ENCODE data around the gene DAZ4. TPM values are rescaled to one million over a fixed set of nuclear protein-coding genes. Genes with fewer than 3 reads are reported as not detected.
"Not testable (repeated sequence)": the region's sequence is repeated elsewhere in the genome, so short reads cannot be mapped to it uniquely, and the experiment has no call there.

DAZ4 gene, protein sequence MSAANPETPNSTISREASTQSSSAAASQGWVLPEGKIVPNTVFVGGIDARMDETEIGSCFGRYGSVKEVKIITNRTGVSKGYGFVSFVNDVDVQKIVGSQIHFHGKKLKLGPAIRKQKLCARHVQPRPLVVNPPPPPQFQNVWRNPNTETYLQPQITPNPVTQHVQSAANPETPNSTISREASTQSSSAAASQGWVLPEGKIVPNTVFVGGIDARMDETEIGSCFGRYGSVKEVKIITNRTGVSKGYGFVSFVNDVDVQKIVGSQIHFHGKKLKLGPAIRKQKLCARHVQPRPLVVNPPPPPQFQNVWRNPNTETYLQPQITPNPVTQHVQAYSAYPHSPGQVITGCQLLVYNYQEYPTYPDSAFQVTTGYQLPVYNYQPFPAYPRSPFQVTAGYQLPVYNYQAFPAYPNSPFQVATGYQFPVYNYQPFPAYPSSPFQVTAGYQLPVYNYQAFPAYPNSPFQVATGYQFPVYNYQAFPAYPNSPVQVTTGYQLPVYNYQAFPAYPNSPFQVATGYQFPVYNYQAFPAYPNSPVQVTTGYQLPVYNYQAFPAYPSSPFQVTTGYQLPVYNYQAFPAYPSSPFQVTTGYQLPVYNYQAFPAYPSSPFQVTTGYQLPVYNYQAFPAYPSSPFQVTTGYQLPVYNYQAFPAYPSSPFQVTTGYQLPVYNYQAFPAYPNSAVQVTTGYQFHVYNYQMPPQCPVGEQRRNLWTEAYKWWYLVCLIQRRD
- total RNA-seq (not detected), total RNA-seq (0 to 0.09 (median 0) reads per million in 29 experiments)
- total RNA-seq (2013), result not detected

DNA sequence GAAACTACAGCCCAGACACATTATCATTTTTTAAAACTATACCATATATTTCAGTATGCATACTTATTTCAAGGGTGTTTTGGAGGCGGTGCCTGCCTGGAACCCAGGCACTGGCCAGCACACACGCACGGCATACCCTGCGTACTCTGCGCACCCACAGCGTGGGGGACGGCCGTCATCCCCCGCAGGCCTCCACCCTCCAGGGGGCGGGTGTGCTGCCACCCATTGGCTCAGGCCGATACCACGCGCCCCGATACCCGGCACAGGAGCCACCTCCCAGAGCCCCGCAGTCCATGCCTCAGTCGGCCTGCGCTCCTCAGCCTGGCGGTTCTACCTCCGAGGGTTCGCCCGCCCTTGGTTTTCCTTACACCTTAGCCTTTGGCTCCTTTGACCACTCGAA lies at the start of gene DAZ4:
Gene DAZ4 (plus strand): TSS at position 301 of the 400 bp plus-strand sequence. CDS start 208 bp downstream, outside the sequence.
- H3K9me3 ChIP-seq; H3K27me3 ChIP-seq (replicated peaks in 1 of 2; ENCODE audit: control insufficient read depth in 2 of 2, extremely low read depth in 1 of 2, insufficient read depth in 2 of 2, low read length in 1 of 2); H3K27me3 Mint-ChIP-seq; H3K4me1 Mint-ChIP-seq; H3K36me3 Mint-ChIP-seq; DNase-seq; H3K4me3 ChIP-seq (ENCODE audit: control insufficient read depth in 1 of 2, extremely low read depth in 1 of 2, low read length in 1 of 2); H3K9me3 Mint-ChIP-seq; ATAC-seq (replicated peaks in 1 of 4); H3K27ac Mint-ChIP-seq; H3K36me3 ChIP-seq (ENCODE audit: control insufficient read depth in 2 of 2, extremely low read depth in 1 of 2, insufficient read depth in 1 of 2, low read length in 1 of 2); H3K4me3 Mint-ChIP-seq; CTCF ChIA-PET; POLR2A ChIA-PET; H3K27ac ChIP-seq (ENCODE audit: low read length); H3K4me1 ChIP-seq (ENCODE audit: control insufficient read depth in 1 of 2, extremely low read depth in 1 of 2, insufficient read depth in 2 of 2, low read length in 2 of 2): not testable (repeated sequence)
- no CpG with 5 or more reads among the region's 23 CpGs for WGBS (ENCODE audit: insufficient coverage)

DNA sequence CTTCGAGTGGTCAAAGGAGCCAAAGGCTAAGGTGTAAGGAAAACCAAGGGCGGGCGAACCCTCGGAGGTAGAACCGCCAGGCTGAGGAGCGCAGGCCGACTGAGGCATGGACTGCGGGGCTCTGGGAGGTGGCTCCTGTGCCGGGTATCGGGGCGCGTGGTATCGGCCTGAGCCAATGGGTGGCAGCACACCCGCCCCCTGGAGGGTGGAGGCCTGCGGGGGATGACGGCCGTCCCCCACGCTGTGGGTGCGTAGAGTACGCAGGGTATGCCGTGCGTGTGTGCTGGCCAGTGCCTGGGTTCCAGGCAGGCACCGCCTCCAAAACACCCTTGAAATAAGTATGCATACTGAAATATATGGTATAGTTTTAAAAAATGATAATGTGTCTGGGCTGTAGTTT lies 20.4 kb upstream of the DAZ4 start, which contains the start of gene DAZ3:
Gene DAZ3 (minus strand): TSS at position 101 of the 400 bp plus-strand sequence. CDS start 208 bp downstream, outside the sequence.
- CTCF ChIA-PET; H3K27me3 Mint-ChIP-seq; H3K4me3 ChIP-seq (ENCODE audit: control insufficient read depth in 1 of 2, extremely low read depth in 1 of 2, low read length in 1 of 2); H3K4me3 Mint-ChIP-seq; H3K4me1 Mint-ChIP-seq; H3K27me3 ChIP-seq (replicated peaks in 1 of 2; ENCODE audit: control insufficient read depth in 2 of 2, extremely low read depth in 1 of 2, insufficient read depth in 2 of 2, low read length in 1 of 2); H3K36me3 ChIP-seq (ENCODE audit: control insufficient read depth in 2 of 2, extremely low read depth in 1 of 2, insufficient read depth in 1 of 2, low read length in 1 of 2); H3K27ac Mint-ChIP-seq; H3K27ac ChIP-seq (ENCODE audit: low read length); POLR2A ChIA-PET; ATAC-seq (replicated peaks in 1 of 4); H3K9me3 Mint-ChIP-seq; DNase-seq; H3K36me3 Mint-ChIP-seq; H3K4me1 ChIP-seq (ENCODE audit: control insufficient read depth in 1 of 2, extremely low read depth in 1 of 2, insufficient read depth in 2 of 2, low read length in 2 of 2); H3K9me3 ChIP-seq: not testable (repeated sequence)
- WGBS (ENCODE audit: insufficient coverage), result no CpG with 5 or more reads among the region's 23 CpGs

DNA sequence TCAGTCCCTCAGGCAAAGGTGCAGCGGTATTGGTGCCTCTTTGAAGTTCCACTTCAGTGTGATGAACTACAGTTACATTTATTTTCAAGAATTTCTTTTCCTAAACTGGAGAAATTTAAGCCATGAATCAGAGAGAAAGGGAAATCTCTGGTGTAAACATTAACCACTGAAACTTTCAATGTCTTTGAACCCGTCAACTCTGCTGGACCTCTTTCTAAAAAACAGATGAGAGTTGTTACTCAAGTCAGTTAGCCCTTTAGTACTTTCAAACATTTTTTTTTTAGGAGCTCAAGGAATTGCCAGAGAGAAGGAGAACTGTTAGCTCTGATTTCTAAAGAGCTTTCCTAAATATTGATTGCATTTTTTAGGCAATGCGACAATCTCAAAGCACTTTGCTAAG lies 11.9 kb upstream of the DAZ4 start:
- CTCF ChIA-PET; H3K4me3 ChIP-seq (ENCODE audit: control insufficient read depth in 1 of 2, extremely low read depth in 1 of 2, low read length in 1 of 2); ATAC-seq (replicated peaks in 1 of 4); H3K27ac Mint-ChIP-seq; H3K4me1 Mint-ChIP-seq; H3K4me1 ChIP-seq (ENCODE audit: control insufficient read depth in 1 of 2, extremely low read depth in 1 of 2, insufficient read depth in 2 of 2, low read length in 2 of 2); DNase-seq; H3K27me3 ChIP-seq (replicated peaks in 1 of 2; ENCODE audit: control insufficient read depth in 2 of 2, extremely low read depth in 1 of 2, insufficient read depth in 2 of 2, low read length in 1 of 2); H3K36me3 ChIP-seq (ENCODE audit: control insufficient read depth in 2 of 2, extremely low read depth in 1 of 2, insufficient read depth in 1 of 2, low read length in 1 of 2); H3K4me3 Mint-ChIP-seq; H3K9me3 ChIP-seq; H3K27me3 Mint-ChIP-seq; H3K36me3 Mint-ChIP-seq; H3K9me3 Mint-ChIP-seq; H3K27ac ChIP-seq (ENCODE audit: low read length); POLR2A ChIA-PET: not testable (repeated sequence)
- WGBS (ENCODE audit: insufficient coverage), result no CpG with 5 or more reads among the region's 3 CpGs

DNA sequence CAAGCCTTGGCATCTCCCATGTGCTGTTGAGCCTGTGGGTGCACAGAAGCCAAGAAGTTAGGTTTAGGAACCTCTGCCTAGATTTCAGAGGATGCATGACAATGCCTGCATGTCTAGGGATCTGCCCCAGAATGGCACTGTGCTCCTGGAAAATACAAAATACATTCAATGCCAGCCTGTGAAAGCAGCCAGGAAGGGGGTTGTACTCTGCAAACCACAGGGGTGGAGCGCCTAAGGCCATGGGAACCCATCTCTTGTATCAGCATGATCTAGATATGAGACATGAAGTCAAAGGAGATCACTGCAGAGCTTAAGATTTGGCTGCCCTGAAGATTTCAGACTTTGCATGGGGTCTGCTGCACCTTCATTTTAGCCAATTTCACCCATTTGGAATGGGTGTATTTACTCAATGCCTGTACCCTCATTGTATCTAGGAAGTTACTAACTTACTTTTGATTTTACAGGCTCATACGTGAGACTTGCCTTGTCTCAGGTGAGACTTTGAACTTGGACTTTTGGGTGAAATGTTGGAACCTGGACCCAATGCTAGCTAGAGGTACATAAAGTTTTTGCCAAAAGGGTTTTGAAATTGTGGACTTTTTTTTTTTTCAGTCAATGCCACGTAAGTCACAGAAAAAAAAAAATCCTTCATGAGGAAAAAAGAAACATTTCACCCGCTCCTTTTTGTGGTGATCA lies 9.4 kb upstream of the DAZ4 start:
- CTCF ChIA-PET; H3K4me3 ChIP-seq (ENCODE audit: control insufficient read depth in 1 of 2, extremely low read depth in 1 of 2, low read length in 1 of 2); H3K27ac Mint-ChIP-seq; ATAC-seq (replicated peaks in 1 of 4); H3K27me3 ChIP-seq (replicated peaks in 1 of 2; ENCODE audit: control insufficient read depth in 2 of 2, extremely low read depth in 1 of 2, insufficient read depth in 2 of 2, low read length in 1 of 2); POLR2A ChIA-PET; H3K36me3 ChIP-seq (ENCODE audit: control insufficient read depth in 2 of 2, extremely low read depth in 1 of 2, insufficient read depth in 1 of 2, low read length in 1 of 2); H3K9me3 Mint-ChIP-seq; H3K9me3 ChIP-seq; H3K4me1 ChIP-seq (ENCODE audit: control insufficient read depth in 1 of 2, extremely low read depth in 1 of 2, insufficient read depth in 2 of 2, low read length in 2 of 2); H3K36me3 Mint-ChIP-seq; H3K27me3 Mint-ChIP-seq; H3K4me1 Mint-ChIP-seq; H3K4me3 Mint-ChIP-seq; DNase-seq; H3K27ac ChIP-seq (ENCODE audit: low read length): not testable (repeated sequence)
- no CpG with 5 or more reads among the region's 4 CpGs for WGBS (ENCODE audit: insufficient coverage)

DNA sequence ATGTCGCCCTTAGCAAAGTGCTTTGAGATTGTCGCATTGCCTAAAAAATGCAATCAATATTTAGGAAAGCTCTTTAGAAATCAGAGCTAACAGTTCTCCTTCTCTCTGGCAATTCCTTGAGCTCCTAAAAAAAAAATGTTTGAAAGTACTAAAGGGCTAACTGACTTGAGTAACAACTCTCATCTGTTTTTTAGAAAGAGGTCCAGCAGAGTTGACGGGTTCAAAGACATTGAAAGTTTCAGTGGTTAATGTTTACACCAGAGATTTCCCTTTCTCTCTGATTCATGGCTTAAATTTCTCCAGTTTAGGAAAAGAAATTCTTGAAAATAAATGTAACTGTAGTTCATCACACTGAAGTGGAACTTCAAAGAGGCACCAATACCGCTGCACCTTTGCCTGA lies 8.7 kb upstream of the DAZ4 start:
- CTCF ChIA-PET, result not testable (repeated sequence)

More for the DNA sequence above, 8.7 kb upstream of the DAZ4 start:
- H3K27ac ChIP-seq (ENCODE audit: low read length); H3K27me3 Mint-ChIP-seq; ATAC-seq (replicated peaks in 1 of 4); H3K36me3 ChIP-seq (ENCODE audit: control insufficient read depth in 2 of 2, extremely low read depth in 1 of 2, insufficient read depth in 1 of 2, low read length in 1 of 2); H3K4me1 Mint-ChIP-seq; H3K4me1 ChIP-seq (ENCODE audit: control insufficient read depth in 1 of 2, extremely low read depth in 1 of 2, insufficient read depth in 2 of 2, low read length in 2 of 2); DNase-seq; H3K9me3 Mint-ChIP-seq; POLR2A ChIA-PET; H3K36me3 Mint-ChIP-seq; H3K4me3 Mint-ChIP-seq; H3K9me3 ChIP-seq; H3K27me3 ChIP-seq (replicated peaks in 1 of 2; ENCODE audit: control insufficient read depth in 2 of 2, extremely low read depth in 1 of 2, insufficient read depth in 2 of 2, low read length in 1 of 2); H3K4me3 ChIP-seq (ENCODE audit: control insufficient read depth in 1 of 2, extremely low read depth in 1 of 2, low read length in 1 of 2); H3K27ac Mint-ChIP-seq: not testable (repeated sequence)
- WGBS (ENCODE audit: insufficient coverage), result no CpG with 5 or more reads among the region's 4 CpGs

Data from T-cell (primary cell).